Measurements from ENCODE around the gene TEX12.
"Not testable (repeated sequence)": the region's sequence is repeated elsewhere in the genome, so short reads cannot be mapped to it uniquely, and the experiment has no call there.

Gene TEX12, protein sequence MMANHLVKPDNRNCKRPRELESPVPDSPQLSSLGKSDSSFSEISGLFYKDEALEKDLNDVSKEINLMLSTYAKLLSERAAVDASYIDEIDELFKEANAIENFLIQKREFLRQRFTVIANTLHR

DNA sequence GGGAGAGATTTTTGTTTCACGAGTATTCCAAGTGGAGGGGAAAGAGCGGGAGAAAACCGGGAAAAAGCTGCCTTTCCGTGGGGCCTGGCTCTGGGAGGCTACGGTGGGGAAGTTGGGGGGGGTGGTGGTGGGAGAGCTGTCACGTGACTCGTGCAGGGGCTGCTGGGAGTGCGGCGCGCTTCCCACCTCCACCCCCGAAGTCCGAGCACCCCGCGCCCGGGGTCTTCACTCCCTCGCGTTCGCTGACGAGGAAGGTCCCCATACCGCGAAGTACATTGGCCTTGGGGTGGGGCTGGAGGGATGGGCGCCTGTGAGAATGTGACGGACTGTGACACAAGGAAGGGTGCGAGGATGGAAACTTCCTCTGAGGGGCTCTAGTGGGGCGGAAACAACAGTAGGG lies at the start of gene TEX12:
TSS of gene TEX12 (plus strand) at position 228 of the 400 bp plus-strand sequence. CDS start 1,897 bp downstream, outside the sequence.
- DNase-seq (ENCODE audit: low read depth in 2 of 2, low spot score in 1 of 2): no peak

DNA sequence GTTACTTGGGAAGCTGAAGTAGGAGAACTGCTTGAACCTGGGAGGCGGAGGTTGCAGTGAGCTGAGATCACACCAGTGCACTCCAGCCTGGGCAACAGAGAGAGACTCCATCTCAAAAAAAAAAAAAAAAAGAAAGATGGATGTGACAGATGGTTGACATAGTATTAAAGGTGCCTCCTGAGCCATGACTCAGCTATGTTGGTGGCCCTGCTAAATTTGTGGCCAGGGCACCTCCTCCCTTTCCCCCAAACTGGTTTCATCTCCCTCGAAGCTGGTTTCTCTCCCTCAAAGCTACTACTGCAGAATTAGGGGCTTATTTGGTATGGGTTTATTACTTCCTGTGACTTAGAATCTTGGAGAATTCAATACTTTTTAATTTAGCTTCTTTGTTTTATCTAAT lies 49.0 kb upstream of the TEX12 start:
- no peak for DNase-seq (ENCODE audit: low read depth in 2 of 2, low spot score in 1 of 2)

DNA sequence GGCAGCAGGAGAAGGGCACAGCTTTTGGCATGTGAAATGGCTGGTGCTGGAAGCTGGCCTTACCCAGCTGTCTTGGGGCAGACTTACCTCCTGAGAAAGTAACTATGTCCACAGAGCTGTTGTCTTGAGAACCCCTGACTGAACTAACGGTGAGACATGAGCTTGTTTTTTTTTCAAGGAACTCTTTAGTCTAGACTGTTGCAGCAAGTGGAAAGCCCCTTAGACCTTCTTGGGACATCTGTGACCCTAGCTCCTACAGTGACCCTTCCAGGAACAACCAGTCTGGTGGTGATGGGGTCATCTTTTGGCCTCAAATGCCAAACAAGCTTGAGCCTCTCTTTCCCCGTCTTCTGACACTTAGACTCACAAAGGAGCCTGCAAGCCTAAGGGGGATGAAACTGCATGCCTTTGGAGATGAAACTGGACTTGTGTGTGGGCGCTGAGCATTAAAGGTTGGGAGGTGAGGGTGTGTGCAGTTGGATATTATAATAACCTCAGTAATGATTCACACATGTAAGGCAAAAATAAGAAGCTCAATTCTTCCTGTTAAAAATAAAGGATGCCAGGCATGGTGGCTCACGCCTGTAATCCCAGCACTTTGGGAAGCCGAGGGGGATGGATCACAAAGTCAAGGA lies 45.1 kb upstream of the TEX12 start:
- DNase-seq (ENCODE audit: low read depth in 2 of 2, low spot score in 1 of 2): no peak

DNA sequence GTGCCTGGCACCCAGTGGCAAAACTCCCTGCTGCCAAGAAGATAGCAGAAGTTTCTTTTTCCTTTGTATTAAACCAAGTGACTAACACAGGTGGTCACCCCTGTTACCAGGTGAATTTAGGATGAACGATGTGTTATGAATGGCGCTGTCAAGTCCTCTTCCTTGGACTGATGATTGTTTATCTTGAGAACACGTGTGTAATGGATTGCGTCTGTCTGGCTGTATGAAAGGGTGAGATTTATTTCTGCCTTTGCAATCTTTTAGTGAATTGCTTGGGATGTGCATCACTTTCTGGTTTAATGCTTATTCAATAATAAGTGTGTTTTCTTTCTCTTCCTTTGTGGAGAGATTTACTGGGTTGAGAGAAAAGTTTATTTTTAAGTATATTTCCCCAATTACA lies 44.0 kb upstream of the TEX12 start:
- DNase-seq (ENCODE audit: low read depth in 2 of 2, low spot score in 1 of 2): no peak

DNA sequence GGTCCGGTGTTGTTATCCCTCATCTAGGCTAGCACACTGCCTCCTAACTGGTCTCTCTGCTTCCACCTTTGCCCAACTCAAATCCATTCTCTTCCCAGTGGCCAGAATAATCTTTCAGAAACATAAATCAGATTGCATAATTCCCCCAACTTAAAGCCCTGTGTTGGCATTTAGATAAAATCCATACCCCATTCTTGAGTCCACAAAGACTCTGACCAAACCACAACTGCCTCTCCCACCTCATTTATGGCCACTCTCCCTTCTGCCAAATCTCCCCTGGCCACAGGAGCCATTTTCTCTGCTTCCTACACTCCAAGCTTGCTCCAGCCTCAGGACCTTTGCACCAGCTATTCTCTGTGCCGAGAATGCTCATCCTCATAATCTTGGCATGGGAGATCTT lies 40.1 kb upstream of the TEX12 start:
- no peak for DNase-seq (ENCODE audit: low read depth in 2 of 2, low spot score in 1 of 2)

DNA sequence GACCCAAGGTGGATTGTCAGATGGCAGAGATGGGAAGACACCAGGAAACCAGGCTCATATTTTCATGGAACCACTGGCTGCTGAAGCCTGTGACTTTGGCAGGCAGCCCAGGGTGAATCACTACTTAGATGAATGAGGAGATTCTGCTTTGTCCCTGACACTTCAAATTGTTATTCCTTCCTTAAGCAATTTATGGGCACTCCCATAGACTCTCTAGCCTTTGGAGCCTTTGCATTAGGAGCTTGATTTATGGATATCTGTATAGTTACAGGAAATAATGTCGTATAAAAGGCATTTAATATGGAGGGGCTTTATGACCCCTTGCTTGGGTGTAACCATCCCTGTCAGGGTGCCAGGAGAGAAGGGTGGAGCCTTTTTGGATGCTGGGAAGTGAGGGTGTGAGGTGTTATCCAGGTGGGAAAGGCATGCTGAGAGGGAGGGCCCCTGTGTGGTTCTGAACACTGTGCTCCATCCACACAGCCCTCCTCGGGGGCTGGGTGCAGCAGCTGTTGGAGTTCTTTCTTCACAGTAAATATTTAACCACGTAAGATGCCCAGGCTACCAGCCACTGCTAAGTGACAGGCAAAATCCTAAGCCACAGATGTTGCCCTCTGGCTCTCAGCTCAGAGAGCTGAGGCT lies 38.6 kb upstream of the TEX12 start:
- no peak for DNase-seq (ENCODE audit: low read depth in 2 of 2, low spot score in 1 of 2)

DNA sequence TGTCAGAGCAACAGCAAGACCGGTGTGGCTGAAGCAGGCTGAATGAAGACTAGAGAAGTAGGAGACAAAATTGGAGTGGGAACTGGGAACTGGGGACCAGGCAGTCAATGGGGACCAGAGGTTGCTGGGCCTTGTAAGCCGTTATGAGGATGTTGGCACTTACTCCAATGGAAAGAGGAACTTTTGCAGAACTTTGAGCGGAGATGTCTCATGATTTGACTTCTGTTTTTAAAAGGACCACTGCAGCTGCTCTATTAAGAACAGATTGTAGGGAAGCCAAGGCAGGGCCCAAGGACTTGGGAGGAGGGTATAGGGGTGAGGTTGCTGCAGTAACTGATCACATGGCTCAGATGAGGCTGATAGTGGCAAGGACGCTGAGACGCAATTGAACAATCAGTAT lies 37.5 kb upstream of the TEX12 start:
- DNase-seq (ENCODE audit: low read depth in 2 of 2, low spot score in 1 of 2): no peak

DNA sequence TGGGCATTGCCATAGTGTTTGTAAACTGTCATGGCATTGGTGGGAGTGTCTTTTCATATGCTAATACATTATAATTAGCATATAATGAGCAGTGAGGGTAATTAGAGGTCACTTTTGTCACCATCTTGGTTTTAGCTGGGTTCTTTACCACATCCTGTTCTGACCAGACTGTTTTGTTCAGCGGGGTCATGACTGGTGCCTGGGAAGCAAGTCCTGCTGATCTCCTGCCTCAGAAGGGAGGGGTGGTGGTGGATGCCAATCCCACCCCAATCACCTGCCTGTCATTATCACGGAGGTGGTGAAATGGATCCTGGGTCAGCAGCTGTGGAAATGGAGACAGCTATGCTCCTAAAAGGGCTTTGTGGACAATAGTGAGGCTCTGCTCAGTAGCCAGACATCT lies 34.4 kb upstream of the TEX12 start:
- no peak for DNase-seq (ENCODE audit: low read depth in 2 of 2, low spot score in 1 of 2)

DNA sequence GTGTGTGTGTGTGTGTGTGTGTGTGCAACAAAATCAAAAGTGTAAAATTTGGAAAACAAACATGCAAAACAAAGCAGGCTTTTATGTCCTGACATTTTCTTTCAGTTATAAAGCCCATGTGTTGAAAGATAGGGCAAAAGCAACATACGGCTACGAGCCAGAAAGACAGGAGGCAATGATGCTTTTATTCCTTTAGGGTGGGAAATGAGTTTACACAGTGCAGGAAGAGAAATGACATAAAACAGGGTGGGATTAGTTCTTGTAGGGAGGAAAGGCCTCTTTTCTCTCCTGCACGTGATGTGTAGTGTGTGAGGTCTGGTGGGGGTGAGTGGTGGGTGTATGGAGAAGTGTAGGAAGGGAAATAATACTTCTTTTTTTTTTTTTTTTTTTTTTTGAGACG lies 32.7 kb upstream of the TEX12 start:
- DNase-seq (ENCODE audit: low read depth in 2 of 2, low spot score in 1 of 2): no peak

DNA sequence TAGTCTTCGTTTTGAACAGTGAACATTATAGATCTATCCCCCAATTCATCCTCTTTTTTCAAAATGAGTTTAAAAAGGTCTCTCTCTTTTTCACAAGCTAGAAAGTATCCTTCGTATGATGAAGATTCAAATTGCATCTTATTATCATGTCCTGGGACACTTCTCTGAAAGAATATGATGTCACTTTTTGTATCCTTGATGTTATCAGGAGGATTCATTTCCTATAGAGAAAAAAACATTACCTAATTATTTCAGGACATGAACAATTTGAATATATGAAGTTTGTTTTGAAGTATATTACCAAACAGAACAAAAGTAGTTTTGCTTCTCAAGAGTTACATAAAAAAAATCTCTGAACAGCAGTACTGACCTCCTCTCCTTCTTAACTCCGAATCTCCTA lies 23.6 kb upstream of the TEX12 start:
- no peak for DNase-seq (ENCODE audit: low read depth in 2 of 2, low spot score in 1 of 2)

DNA sequence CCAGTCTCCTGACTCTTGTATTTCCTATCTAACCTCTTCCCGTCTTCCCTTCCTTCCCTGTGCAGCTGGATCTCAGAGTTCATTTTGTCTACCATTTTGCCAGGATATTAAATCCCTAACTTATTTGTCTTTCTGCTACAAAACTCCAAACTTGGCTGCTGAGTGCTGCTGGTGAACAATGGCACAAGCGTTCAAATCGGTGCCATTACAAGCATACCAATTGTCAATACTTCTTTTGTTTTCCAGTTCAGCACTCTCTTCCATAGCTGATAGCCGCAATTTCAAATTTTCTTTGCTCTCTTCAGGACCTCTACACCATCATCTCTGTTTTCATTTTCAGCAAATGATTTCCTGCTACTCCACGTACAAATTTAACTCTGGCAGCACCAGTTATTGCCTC lies 16.7 kb upstream of the TEX12 start:
- no peak for DNase-seq (ENCODE audit: low read depth in 2 of 2, low spot score in 1 of 2)

DNA sequence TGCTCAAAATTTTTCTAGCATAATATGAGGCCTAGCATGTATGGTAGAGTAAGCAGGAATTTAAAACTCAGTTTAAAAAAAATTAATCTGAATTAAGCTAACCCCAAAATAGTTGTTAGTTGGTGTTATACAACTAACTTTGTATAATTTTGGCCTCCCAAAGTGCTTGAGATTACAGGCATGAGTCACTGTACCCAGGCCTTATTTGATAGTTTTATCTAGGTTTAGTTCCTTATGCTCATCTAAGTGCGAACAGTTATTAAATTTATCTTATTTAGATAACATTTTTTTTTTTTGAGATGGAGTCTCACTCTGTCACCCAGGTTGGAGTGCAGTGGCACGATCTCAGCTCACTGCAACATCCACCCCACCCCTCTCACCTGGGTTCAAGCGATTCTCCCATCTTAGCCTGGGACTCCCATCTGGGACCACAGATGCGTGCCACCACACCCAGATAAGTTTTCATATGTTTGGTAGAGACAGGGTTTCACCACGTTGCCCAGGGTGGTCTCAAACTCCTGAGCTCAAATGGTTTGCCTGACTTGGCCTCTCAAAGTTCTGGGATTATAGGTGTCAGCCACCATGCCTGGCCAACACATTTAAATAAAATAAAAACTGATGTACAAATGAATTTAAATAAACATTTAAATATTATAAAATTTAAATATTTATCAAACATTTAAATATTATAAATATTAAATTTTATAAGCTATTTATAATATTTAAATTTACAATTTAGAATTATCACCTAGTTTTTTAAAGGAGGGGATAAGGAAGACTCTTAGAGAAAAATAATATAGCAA lies 10.8 kb upstream of the TEX12 start:
- no peak for DNase-seq (ENCODE audit: low read depth in 2 of 2, low spot score in 1 of 2)

DNA sequence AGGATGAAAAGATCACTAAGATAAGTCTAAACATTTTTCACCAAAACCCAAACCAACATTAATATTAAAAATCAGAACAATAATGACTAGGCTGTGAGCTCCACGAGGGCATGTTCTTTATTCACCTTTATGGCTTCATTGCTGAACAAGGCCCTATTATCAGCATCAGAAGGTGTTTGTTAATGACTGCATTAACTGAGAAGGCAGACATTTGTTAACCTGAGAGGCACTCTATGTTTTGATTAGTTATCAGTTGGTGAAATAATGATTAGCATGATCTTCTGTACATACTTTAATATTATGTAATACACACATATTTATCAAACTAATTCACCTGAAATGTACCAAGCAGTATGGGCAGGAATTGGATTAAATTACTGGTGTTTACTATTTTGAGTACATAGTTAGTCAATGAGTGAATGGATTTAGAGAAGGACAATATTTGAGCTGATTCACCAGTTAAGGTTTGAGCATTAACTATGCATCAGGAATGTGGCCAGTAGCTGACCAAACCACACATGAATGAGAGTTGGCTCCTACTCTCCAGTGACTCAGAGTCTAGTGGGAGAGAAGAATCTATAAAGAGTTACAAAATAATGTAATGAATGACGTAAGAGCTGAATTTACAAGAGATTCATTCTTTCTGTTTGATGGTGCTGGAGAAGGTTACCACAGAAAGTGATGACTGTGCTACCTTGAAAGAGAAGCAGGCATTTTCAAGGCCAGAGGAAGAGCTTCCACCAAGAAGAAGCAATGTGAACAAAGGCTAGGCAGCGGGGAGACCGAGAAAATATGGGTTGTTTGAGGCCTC lies 10.0 kb upstream of the TEX12 start:
- DNase-seq (ENCODE audit: low read depth in 2 of 2, low spot score in 1 of 2): no peak

DNA sequence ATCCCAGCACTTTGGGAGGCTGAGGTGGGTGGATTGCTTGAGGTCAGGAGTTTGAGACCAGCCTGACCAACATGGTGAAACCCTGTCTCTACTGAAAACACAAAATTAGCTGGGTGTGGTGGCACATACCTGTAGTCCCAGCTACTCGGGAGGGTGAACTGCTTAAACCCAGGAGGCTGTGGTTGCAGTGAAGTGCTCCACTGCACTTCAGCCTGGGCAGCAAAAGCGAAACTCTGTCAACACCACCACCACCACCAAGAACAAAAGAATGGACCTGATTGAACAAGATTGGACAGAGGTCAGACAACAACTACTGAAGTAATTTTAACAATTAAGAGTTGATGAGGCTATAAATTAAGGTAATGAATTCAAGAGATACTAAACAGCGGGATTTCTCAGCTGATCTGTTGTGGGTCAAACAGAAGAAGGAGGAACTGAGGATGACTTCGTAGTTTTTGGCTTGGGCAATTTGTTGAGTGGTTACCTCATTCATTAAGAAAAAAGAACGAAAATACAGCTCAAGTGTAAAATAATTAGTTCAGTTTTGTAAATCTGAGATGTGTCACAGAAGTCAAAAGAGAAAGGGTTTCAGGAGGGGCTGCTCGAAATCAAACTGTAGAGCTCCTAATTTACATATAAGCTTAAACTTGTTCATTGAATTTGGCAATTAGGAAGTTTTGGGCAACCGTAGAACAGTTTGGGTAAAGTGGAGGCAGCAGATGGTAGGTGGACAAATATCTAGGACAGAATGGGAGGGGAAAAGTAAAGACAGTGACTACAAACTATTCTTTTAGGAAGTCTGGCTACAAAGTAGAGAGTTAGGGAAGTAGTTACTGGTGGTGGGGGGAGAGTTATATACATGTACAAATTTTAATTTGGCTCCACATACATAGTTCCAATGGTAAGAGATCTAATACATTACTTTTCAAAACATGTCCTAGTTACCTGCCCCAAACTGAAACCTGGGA lies 7.8 kb upstream of the TEX12 start:
- DNase-seq (ENCODE audit: low read depth in 2 of 2, low spot score in 1 of 2): no peak

DNA sequence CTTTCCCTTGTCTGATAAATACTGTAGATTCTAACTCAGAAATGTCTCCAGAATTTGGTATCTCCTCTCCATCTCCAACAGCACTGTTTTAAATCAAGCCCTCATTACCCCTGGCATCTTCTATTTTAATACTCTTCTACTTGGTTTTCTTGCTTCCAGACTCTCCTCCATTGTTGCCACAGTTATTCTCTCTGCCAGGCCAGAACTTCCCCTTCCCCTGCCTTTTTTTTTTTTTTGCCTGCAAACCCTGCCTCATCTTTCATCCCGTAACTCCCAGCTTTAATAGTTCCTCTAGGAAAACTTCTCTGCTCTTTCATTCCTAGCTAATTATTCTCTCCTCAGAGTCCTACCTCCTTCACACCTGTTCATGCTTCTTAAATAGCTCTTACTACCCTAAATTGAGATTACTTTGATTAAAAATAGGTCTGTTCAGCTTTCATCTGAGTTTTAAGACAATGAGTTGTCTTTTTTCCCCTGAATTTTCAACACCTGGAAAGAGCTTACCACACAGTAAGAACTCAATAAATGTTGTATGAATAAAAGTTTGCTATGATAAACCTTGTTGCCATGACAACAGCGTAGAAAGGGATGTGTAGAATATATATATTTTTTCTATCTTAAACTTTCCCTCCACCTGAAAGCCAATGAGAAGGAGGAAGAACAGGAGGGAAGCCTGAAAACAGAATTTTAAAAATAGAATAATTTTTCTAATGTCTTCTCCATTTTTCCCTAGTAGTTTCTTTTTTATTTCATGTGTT lies 6.9 kb upstream of the TEX12 start:
- DNase-seq (ENCODE audit: low read depth in 2 of 2, low spot score in 1 of 2): no peak

DNA sequence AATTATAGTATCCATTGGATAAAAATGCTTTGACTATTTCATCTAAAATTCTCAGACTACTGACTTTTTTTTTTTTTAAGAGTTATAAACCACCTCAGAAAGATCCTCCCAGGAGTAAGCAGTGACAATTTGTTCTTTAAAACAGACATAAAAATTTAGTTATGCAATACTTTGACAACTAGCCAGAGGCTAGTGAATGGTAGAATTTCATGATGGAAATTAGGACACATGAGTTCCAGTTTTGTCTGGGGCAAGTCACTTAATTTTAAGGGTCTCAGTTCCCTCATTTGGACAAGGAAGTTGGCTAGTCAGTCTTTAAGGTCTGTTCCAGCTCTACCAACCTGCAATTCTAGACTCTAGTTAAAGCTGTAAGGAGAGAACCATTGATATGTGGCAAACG lies 6.2 kb upstream of the TEX12 start:
- DNase-seq (ENCODE audit: low read depth in 2 of 2, low spot score in 1 of 2): no peak

DNA sequence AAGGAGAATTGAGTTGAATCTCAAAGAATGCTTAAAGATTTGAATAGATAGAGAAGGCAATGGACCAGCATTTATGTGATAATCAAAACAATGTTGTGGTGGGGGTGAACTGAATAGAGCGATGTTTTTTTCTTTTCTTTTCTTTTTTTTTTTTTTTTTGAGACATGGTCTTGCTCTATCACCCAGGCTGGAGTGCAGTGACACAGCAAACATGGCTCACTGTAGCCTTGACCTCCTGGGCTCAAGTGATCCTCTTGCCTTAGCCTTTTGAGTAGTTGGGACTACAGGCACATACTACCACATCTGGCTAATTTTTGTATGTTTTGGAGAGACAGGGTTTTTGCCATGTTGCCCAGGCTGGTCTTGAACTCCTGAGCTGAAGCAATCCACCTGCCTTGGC lies 5.0 kb upstream of the TEX12 start:
- DNase-seq (ENCODE audit: low read depth in 2 of 2, low spot score in 1 of 2): not testable (repeated sequence)

DNA sequence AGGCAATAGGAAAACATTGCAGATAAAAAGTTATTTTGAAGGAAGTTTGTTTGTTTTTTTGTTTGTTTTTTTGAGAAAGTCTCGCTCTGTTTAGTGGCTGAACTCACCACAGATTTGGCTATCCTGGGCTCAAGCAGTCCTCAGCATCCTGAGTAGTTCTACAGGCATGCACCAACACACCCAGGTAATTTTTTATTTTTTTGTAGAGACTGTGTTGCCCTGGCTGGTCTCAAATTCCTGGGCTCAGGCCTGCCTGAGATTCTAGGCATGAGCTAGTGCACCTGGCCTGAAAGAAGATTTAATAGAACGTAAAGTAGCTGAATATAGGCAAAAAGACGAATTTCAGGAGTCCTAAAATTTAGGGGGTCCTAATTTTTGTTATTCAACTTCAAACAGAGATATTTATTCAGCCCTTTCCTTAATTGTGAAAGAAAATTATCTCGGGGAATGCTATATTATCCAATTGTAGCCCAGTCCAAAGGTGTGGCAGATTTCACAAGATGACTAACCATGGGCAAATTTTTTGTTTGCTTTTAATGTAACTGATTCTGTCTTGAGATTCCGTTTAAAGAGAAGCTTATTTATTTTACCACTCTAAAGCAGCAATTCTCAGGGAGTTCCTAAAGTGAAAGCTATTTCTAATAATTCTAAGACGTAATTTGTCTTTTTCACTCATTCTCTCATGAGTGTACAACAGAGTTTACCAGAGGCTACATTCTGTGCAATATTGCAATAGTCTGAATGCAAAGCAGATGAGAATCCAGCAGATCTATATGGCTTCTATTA lies 4.2 kb upstream of the TEX12 start:
- DNase-seq (ENCODE audit: low read depth in 2 of 2, low spot score in 1 of 2): no peak

Data from stimulated activated CD8-positive, alpha-beta memory T cell treated with anti-CD3 and anti-CD28 coated beads, Interleukin-4, amount 100 ng/mL, for 1 hour (primary cell).